ENCODE data around the gene THEM5. TPM values are rescaled to one million over a fixed set of nuclear protein-coding genes. Genes with fewer than 3 reads are reported as not detected.

Gene THEM5
- polyA plus RNA-seq, 3 donors: not detected

- no peaks in the 10 kb centered on the region for H3K9me3 ChIP-seq (replicated peaks in 1 of 2; ENCODE audit: control insufficient read depth in 1 of 2, insufficient read depth in 1 of 2, low read length in 2 of 2)
- no peak overlapping the region for H3K27ac ChIP-seq (ENCODE audit: low read depth in 1 of 2, low read length in 2 of 2)
- no peak overlapping the region for H2AFZ ChIP-seq (ENCODE audit: insufficient read depth, low read depth, low read length, poor library complexity, severe bottlenecking)
- no peaks in the 10 kb centered on the region for H3K79me2 ChIP-seq (ENCODE audit: insufficient read depth, low read length)
- H3K4me3 Mint-ChIP-seq: no peak overlapping the region
- H3K36me3 Mint-ChIP-seq: no peaks in the 10 kb centered on the region
- no peak overlapping the region for H3K4me3 ChIP-seq (replicated peaks in 1 of 3; ENCODE audit: low read depth in 2 of 3, low read length in 3 of 3)
- WGBS (ENCODE audit: insufficient coverage): 100% methylated on average over 3 of the region's 5 CpGs
- peaks cover 5 to 16% of the 10 kb centered on the region in 2 donors for H3K27me3 ChIP-seq (ENCODE audit: control insufficient read depth in 2 of 2, insufficient read depth in 2 of 2, low read length in 2 of 2)
- H4K20me1 ChIP-seq (ENCODE audit: insufficient read depth, low read length): no peaks in the 10 kb centered on the region
- no peak overlapping the region for H3K9ac ChIP-seq (ENCODE audit: insufficient read depth, low read length, poor library complexity, severe bottlenecking)
- H3K4me2 ChIP-seq (replicated peaks; ENCODE audit: extremely low read depth, low read length, poor library complexity, severe bottlenecking): no peak overlapping the region
- no peak for DNase-seq
- no peaks in the 10 kb centered on the region for H3K36me3 ChIP-seq (replicated peaks in 1 of 2; ENCODE audit: control insufficient read depth in 1 of 2, insufficient read depth in 2 of 2, low read length in 2 of 2)
- peaks cover 2% of the 10 kb centered on the region for H3K4me1 Mint-ChIP-seq
- no peak overlapping the region for H3K27ac Mint-ChIP-seq
- H3K9me3 Mint-ChIP-seq: no peaks in the 10 kb centered on the region
- H3K27me3 Mint-ChIP-seq (ENCODE audit: low read depth in 3 of 3): peaks cover 24 to 35% (median 27%) of the 10 kb centered on the region in 3 donors
- intact Hi-C loops (cut with micrococcal nuclease): no loop called here
- TF ChIP-seq CTCF (IDR thresholded peaks at IDR 0.05): no peak
- no peaks in the 10 kb centered on the region for H3K4me1 ChIP-seq (ENCODE audit: control insufficient read depth in 1 of 2, insufficient read depth in 2 of 2, low read length in 2 of 2)
Measured at GRCh38 chr1:151802372-151802771, 51.1 kb downstream of the THEM5 start.

GRCh38 chr1:151801846-151802245 lies 51.7 kb downstream of the THEM5 start:
- no peak overlapping the region for H2AFZ ChIP-seq (ENCODE audit: insufficient read depth, low read depth, low read length, poor library complexity, severe bottlenecking)
- Mint-ChIP-seq H3K4me1 (peaks cover 2% of the 10 kb centered on the region), H3K36me3 (no peaks in the 10 kb centered on the region), H3K27me3 (ENCODE audit: low read depth in 3 of 3) (peaks cover 24 to 30% (median 27%) of the 10 kb centered on the region in 3 donors), H3K9me3 (no peaks in the 10 kb centered on the region), H3K27ac (no peak overlapping the region), H3K4me3 (no peak overlapping the region)
- no peaks in the 10 kb centered on the region for H3K79me2 ChIP-seq (ENCODE audit: insufficient read depth, low read length)
- H3K4me3 ChIP-seq (replicated peaks in 1 of 3; ENCODE audit: low read depth in 2 of 3, low read length in 3 of 3): no peak overlapping the region
- H3K36me3 ChIP-seq (replicated peaks in 1 of 2; ENCODE audit: control insufficient read depth in 1 of 2, insufficient read depth in 2 of 2, low read length in 2 of 2): no peaks in the 10 kb centered on the region
- no peaks in the 10 kb centered on the region for H3K4me1 ChIP-seq (ENCODE audit: control insufficient read depth in 1 of 2, insufficient read depth in 2 of 2, low read length in 2 of 2)
- no peak for DNase-seq
- H3K9me3 ChIP-seq (replicated peaks in 1 of 2; ENCODE audit: control insufficient read depth in 1 of 2, insufficient read depth in 1 of 2, low read length in 2 of 2): no peaks in the 10 kb centered on the region
- peaks cover 5 to 16% of the 10 kb centered on the region in 2 donors for H3K27me3 ChIP-seq (ENCODE audit: control insufficient read depth in 2 of 2, insufficient read depth in 2 of 2, low read length in 2 of 2)
- intact Hi-C loops (cut with micrococcal nuclease): no loop called here
- no peak overlapping the region for H3K9ac ChIP-seq (ENCODE audit: insufficient read depth, low read length, poor library complexity, severe bottlenecking)
- H3K4me2 ChIP-seq (replicated peaks; ENCODE audit: extremely low read depth, low read length, poor library complexity, severe bottlenecking): no peak overlapping the region
- WGBS (ENCODE audit: insufficient coverage): 90% methylated on average over 6 of the region's 7 CpGs
- TF ChIP-seq CTCF (IDR thresholded peaks at IDR 0.05): no peak
- no peak overlapping the region for H3K27ac ChIP-seq (ENCODE audit: low read depth in 1 of 2, low read length in 2 of 2)
- no peaks in the 10 kb centered on the region for H4K20me1 ChIP-seq (ENCODE audit: insufficient read depth, low read length)
